Mesenchymal stem cell (in vitro differentiated cells and primary cell): ENCODE data around the gene RUNX1.
A peak's percentile ranks its signal among the peaks of the same experiment; 100 is the strongest.

Experiments used
- DNase-seq: peaks from one replicate; pipeline ENCODE4 v3.0.0-alpha.2; 2013
- H2AFZ ChIP-seq: one replicate; pipeline ENCODE4 v1.6.1; 2013; ENCODE audit warnings: low read depth, mild to moderate bottlenecking, control low read depth, inconsistent platforms, low read length, moderate library complexity
- H2AK5ac ChIP-seq: 2 replicates; pipeline ENCODE4 v1.6.1; 2013; ENCODE audit warnings: low read length, moderate library complexity, mild to moderate bottlenecking, inconsistent platforms; ENCODE audit not compliant: severe bottlenecking
- H2BK120ac ChIP-seq: one replicate; pipeline ENCODE4 v1.6.1; 2013; ENCODE audit warnings: low read depth, mild to moderate bottlenecking, inconsistent platforms, low read length, moderate library complexity
- H2BK12ac ChIP-seq, 2 experiments: one replicate each; pipeline ENCODE4 v1.6.1; 2013; ENCODE audit warnings: inconsistent platforms in 2 of 2, low read length in 2 of 2, mild to moderate bottlenecking in 2 of 2, moderate library complexity in 2 of 2, control low read depth in 1 of 2
- H2BK15ac ChIP-seq: one replicate; pipeline ENCODE4 v1.6.1; 2013; ENCODE audit warnings: mild to moderate bottlenecking, low read depth, inconsistent platforms; ENCODE audit not compliant: poor library complexity, severe bottlenecking
- H2BK5ac ChIP-seq: 2 replicates; pipeline ENCODE4 v1.6.1; 2013; ENCODE audit warnings: low read depth, mild to moderate bottlenecking, low read length, control low read depth, inconsistent platforms; ENCODE audit not compliant: poor library complexity, severe bottlenecking
- H3K14ac ChIP-seq, 2 experiments: one replicate each; pipeline ENCODE4 v1.6.1; 2013; ENCODE audit warnings: inconsistent platforms in 2 of 2, low read length in 2 of 2, control low read depth in 1 of 2, mild to moderate bottlenecking in 1 of 2, moderate library complexity in 1 of 2
- H3K18ac ChIP-seq, 2 experiments: one replicate each; pipeline ENCODE4 v1.6.1; 2013; ENCODE audit warnings: inconsistent platforms in 2 of 2, low read length in 2 of 2, control low read depth in 1 of 2, low read depth in 1 of 2, mild to moderate bottlenecking in 1 of 2
- H3K23ac ChIP-seq, 2 experiments: one replicate each; pipeline ENCODE4 v1.6.1; 2013; ENCODE audit warnings: inconsistent platforms in 2 of 2, low read length in 2 of 2, mild to moderate bottlenecking in 2 of 2, moderate library complexity in 2 of 2, control low read depth in 1 of 2
- H3K27ac ChIP-seq: 2 replicates; pipeline ENCODE4 v1.5.1; 2013; ENCODE audit warnings: mild to moderate bottlenecking, moderate library complexity, low read length, control low read depth, inconsistent platforms; ENCODE audit not compliant: poor library complexity, severe bottlenecking
- H3K27me3 ChIP-seq, 2 experiments: 2 replicates each; pipeline versions ENCODE4 v1.6.1 to v1.7.0; 2013; ENCODE audit warnings: low read length in 2 of 2, mild to moderate bottlenecking in 2 of 2, moderate library complexity in 2 of 2, control low read depth in 1 of 2, inconsistent platforms in 1 of 2; ENCODE audit not compliant: control insufficient read depth in 1 of 2, insufficient read depth in 1 of 2
- H3K36me3 ChIP-seq, 2 experiments: 2 replicates each; pipeline versions ENCODE4 v1.6.1 to v1.7.0; 2013; ENCODE audit warnings: low read length in 2 of 2, control low read depth in 1 of 2, inconsistent platforms in 1 of 2, low read depth in 1 of 2, mild to moderate bottlenecking in 1 of 2; ENCODE audit not compliant: insufficient read depth in 2 of 2, control insufficient read depth in 1 of 2
- H3K4ac ChIP-seq, 2 experiments: one replicate each; pipeline ENCODE4 v1.6.1; 2013; ENCODE audit warnings: inconsistent platforms in 2 of 2, low read length in 2 of 2, mild to moderate bottlenecking in 2 of 2, moderate library complexity in 2 of 2, control low read depth in 1 of 2, low read depth in 1 of 2
- H3K4me1 ChIP-seq: 2 replicates; pipeline ENCODE4 v1.6.1; 2013; ENCODE audit warnings: low read depth, low read length, control low read depth; ENCODE audit not compliant: control insufficient read depth, insufficient read depth
- H3K4me2 ChIP-seq: 2 replicates; pipeline ENCODE4 v1.6.1; 2013; ENCODE audit warnings: low read length, mild to moderate bottlenecking, inconsistent platforms; ENCODE audit not compliant: poor library complexity, severe bottlenecking
- H3K4me3 ChIP-seq, 2 experiments: 2 replicates each; pipeline versions ENCODE4 v1.5.1 to v1.7.0; 2013; ENCODE audit warnings: low read length in 2 of 2, mild to moderate bottlenecking in 2 of 2, control low read depth in 1 of 2, low read depth in 1 of 2; ENCODE audit not compliant: insufficient read depth in 1 of 2
- H3K79me1 ChIP-seq: replicated peaks from 2 replicates; pipeline ENCODE4 v1.6.1; 2013; ENCODE audit warnings: mild to moderate bottlenecking, control low read depth, low read length, inconsistent platforms; ENCODE audit not compliant: poor library complexity, severe bottlenecking
- H3K9ac ChIP-seq: 2 replicates; pipeline ENCODE4 v1.7.0; 2013; ENCODE audit warnings: mild to moderate bottlenecking, low read length, moderate library complexity
- H3K9me3 ChIP-seq: 2 replicates; pipeline ENCODE4 v1.7.0; 2013; ENCODE audit warnings: mild to moderate bottlenecking, low read length; ENCODE audit not compliant: control insufficient read depth
- H4K8ac ChIP-seq: one replicate; pipeline ENCODE4 v1.6.1; 2013; ENCODE audit warnings: inconsistent platforms, mild to moderate bottlenecking, low read length, moderate library complexity
- H4K91ac ChIP-seq: one replicate; pipeline ENCODE4 v1.6.1; 2013; ENCODE audit warnings: mild to moderate bottlenecking, low read length, inconsistent platforms
- WGBS: methylation state at CpG from one replicate; pipeline ENCODE4 v1.1.7; 2013; ENCODE audit warnings: mixed read lengths; 5-methylcytosine and 5-hydroxymethylcytosine counted together

The RUNX1 gene

GRCh38 chr21:34983680-34984086 lies 65.4 kb downstream of the RUNX1 start:
- Histone ChIP-seq H3K18ac (peak overlapping the region; percentile 62 to 64), H2AK5ac (peak overlapping the region; percentile 94), H2BK12ac (peak overlapping the region; percentile 68 to 86), H3K9ac (peak overlapping the region; percentile 82), H3K4me3 (peak overlapping the region in 1 of 2 experiments; percentile 54), H3K79me1 (peaks cover 6% of the 10 kb centered on the region), H2BK15ac (peak overlapping the region; percentile 81), H3K14ac (peak overlapping the region in 1 of 2 experiments; percentile 75), H3K4me1 (peaks cover 10% of the 10 kb centered on the region), H2BK120ac (peak overlapping the region; percentile 71), H2BK5ac (no peak overlapping the region), H3K23ac (no peak overlapping the region), H3K27me3 (no peaks in the 10 kb centered on the region), H3K9me3 (no peaks in the 10 kb centered on the region), H4K8ac (peak overlapping the region; percentile 30), H3K4ac (peak overlapping the region; percentile 35 to 64), H2AFZ (no peak overlapping the region), H3K4me2 (no peak overlapping the region), H4K91ac (peak overlapping the region; percentile 35), H3K36me3 (no peaks in the 10 kb centered on the region), H3K27ac (peak overlapping the region; percentile 70)
- peak; percentile 73 for DNase-seq

- H3K4ac ChIP-seq, result peak overlapping the region in 1 of 2 experiments; percentile 60
- over 99% methylated on average over 5 of the region's 7 CpGs for WGBS
- H2BK5ac ChIP-seq, result no peak overlapping the region
- peak overlapping the region; percentile 52 to 61 for H3K18ac ChIP-seq
- H3K4me1 ChIP-seq, result peaks cover 4% of the 10 kb centered on the region
- no peak overlapping the region for H3K23ac ChIP-seq
- H2BK15ac ChIP-seq, result peak overlapping the region; percentile 90
- no peak overlapping the region for H3K4me3 ChIP-seq
- no peak overlapping the region for H3K27ac ChIP-seq
- H2BK12ac ChIP-seq, result peak overlapping the region; percentile 59 to 91
- H3K9me3 ChIP-seq, result no peaks in the 10 kb centered on the region
- no peak overlapping the region for H3K14ac ChIP-seq
- H3K36me3 ChIP-seq, result no peaks in the 10 kb centered on the region
- no peak overlapping the region for H2AFZ ChIP-seq
- DNase-seq, result no peak
- H3K9ac ChIP-seq, result no peak overlapping the region
- H3K4me2 ChIP-seq, result no peak overlapping the region
- no peak overlapping the region for H2BK120ac ChIP-seq
- no peak overlapping the region for H2AK5ac ChIP-seq
- H4K8ac ChIP-seq, result no peak overlapping the region
- no peak overlapping the region for H4K91ac ChIP-seq
- no peaks in the 10 kb centered on the region for H3K27me3 ChIP-seq
- peaks cover 6% of the 10 kb centered on the region for H3K79me1 ChIP-seq
Measured at GRCh38 chr21:34981791-34982190, 67.3 kb downstream of the RUNX1 start.

GRCh38 chr21:34980423-34981115 lies 68.5 kb downstream of the RUNX1 start:
- H3K23ac ChIP-seq, result peak overlapping the region in 1 of 2 experiments; percentile 40
- H2BK5ac ChIP-seq, result no peak overlapping the region
- H3K18ac ChIP-seq, result no peak overlapping the region
- peak overlapping the region in 1 of 2 experiments; percentile 33 for H3K4me3 ChIP-seq
- no peak overlapping the region for H2AFZ ChIP-seq
- peaks cover 3% of the 10 kb centered on the region for H3K4me1 ChIP-seq
- H3K27ac ChIP-seq, result no peak overlapping the region
- H3K36me3 ChIP-seq, result no peaks in the 10 kb centered on the region
- H2AK5ac ChIP-seq, result no peak overlapping the region
- peak overlapping the region in 1 of 2 experiments; percentile 59 for H2BK12ac ChIP-seq
- H3K9ac ChIP-seq, result peak overlapping the region; percentile 66
- no peaks in the 10 kb centered on the region for H3K27me3 ChIP-seq
- H3K4me2 ChIP-seq, result no peak overlapping the region
- no peaks in the 10 kb centered on the region for H3K9me3 ChIP-seq
- WGBS, result 94% methylated on average over 5 of the region's 8 CpGs
- H2BK15ac ChIP-seq, result no peak overlapping the region
- DNase-seq, result no peak
- no peak overlapping the region for H2BK120ac ChIP-seq
- peaks cover 6% of the 10 kb centered on the region for H3K79me1 ChIP-seq
- no peak overlapping the region for H4K91ac ChIP-seq
- no peak overlapping the region for H3K14ac ChIP-seq
- H3K4ac ChIP-seq, result peak overlapping the region in 1 of 2 experiments; percentile 67
- H4K8ac ChIP-seq, result no peak overlapping the region

- peaks cover 3% of the 10 kb centered on the region for H3K4me1 ChIP-seq
- H3K9ac ChIP-seq, result no peak overlapping the region
- no peak overlapping the region for H3K14ac ChIP-seq
- no peak overlapping the region for H3K27ac ChIP-seq
- H3K23ac ChIP-seq, result no peak overlapping the region
- no peaks in the 10 kb centered on the region for H3K36me3 ChIP-seq
- H2BK5ac ChIP-seq, result no peak overlapping the region
- no peak overlapping the region for H2AK5ac ChIP-seq
- no peak for DNase-seq
- no peaks in the 10 kb centered on the region for H3K9me3 ChIP-seq
- H3K4ac ChIP-seq, result no peak overlapping the region
- no peak overlapping the region for H2BK120ac ChIP-seq
- no peaks in the 10 kb centered on the region for H3K27me3 ChIP-seq
- no peak overlapping the region for H4K8ac ChIP-seq
- H3K18ac ChIP-seq, result no peak overlapping the region
- H2BK12ac ChIP-seq, result no peak overlapping the region
- no peak overlapping the region for H2AFZ ChIP-seq
- 38% methylated on average over 3 of the region's 4 CpGs for WGBS
- no peak overlapping the region for H4K91ac ChIP-seq
- H3K79me1 ChIP-seq, result peaks cover 3% of the 10 kb centered on the region
- H3K4me3 ChIP-seq, result no peak overlapping the region
- no peak overlapping the region for H2BK15ac ChIP-seq
- no peak overlapping the region for H3K4me2 ChIP-seq
Measured at GRCh38 chr21:34979383-34979782, 69.7 kb downstream of the RUNX1 start.
